ENCODE measurements around the gene RPS6KC1.

DNA sequence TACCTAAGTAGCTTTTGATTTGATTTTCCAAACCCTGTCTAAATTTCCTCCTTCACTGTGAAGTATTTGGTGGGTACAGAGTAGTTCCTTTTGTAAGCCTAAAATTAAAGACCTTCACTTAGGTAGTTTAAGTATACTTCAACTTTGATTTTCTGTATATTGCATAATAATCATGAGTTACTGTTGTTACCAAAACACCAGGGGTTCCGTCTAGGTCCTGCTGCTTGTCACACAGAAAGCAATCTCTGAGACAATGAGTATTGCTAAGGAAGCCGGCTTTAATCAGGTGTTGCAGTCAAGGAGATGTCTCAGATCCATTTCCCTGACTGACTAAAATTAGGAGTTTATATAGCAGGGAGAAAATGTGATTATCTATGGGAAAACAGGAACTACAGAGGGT lies 15.3 kb downstream of the RPS6KC1 start:
- TF ChIP-seq, protein P1, sequence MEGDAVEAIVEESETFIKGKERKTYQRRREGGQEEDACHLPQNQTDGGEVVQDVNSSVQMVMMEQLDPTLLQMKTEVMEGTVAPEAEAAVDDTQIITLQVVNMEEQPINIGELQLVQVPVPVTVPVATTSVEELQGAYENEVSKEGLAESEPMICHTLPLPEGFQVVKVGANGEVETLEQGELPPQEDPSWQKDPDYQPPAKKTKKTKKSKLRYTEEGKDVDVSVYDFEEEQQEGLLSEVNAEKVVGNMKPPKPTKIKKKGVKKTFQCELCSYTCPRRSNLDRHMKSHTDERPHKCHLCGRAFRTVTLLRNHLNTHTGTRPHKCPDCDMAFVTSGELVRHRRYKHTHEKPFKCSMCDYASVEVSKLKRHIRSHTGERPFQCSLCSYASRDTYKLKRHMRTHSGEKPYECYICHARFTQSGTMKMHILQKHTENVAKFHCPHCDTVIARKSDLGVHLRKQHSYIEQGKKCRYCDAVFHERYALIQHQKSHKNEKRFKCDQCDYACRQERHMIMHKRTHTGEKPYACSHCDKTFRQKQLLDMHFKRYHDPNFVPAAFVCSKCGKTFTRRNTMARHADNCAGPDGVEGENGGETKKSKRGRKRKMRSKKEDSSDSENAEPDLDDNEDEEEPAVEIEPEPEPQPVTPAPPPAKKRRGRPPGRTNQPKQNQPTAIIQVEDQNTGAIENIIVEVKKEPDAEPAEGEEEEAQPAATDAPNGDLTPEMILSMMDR (IDR thresholded peaks at IDR 0.05), result no peak
- no peak for TF ChIP-seq POLR2A (IDR thresholded peaks at IDR 0.05)
